Activated CD4-positive, alpha-beta T cell treated with anti-CD3 and anti-CD28 coated beads for 24 hours (primary cell): ENCODE data around the gene RPL10.

Experiments
- DNase-seq, 2 donors: peaks; one replicate each; pipeline ENCODE4 v3.0.0-alpha.2; 2020; ENCODE audit warnings: low read depth in 2 of 2

RPL10 gene

GRCh38 chrX:154449618-154450017 lies 51.4 kb downstream of the RPL10 start:
- no peak for DNase-seq

- DNase-seq = no peak
These were observed 52.1 kb downstream of the RPL10 start for GRCh38 chrX:154450312-154450711.
